Activated CD8-positive, alpha-beta memory T cell treated with anti-CD3 and anti-CD28 coated beads, Interleukin-2, amount 50 U/mL, for 24 hours (primary cell): ENCODE data around the gene KLHL15.

ENCODE experiments used
- DNase-seq: peaks from one replicate; pipeline ENCODE4 v3.0.0-alpha.2; 2020; ENCODE audit errors: extremely low read depth

KLHL15 gene

DNA sequence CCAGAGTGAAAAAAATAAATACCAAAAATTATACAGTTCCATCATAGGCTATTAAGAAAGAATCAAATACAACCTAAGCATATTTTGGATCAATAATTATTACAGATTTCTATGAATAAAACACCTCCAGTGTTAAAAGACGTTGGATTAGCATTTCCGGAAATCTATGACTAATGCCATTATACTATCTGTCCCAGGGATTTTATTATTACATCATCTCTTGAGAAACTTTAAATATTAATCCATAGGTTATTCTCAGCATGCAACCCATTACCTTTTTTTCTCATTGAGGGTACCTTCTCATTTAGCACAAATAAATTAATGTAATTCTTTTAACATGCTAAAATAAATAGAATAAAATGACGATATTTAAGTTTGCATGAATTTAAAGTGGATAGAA is 74.6 kb downstream of the KLHL15 start:
- DNase-seq = no peak

DNA sequence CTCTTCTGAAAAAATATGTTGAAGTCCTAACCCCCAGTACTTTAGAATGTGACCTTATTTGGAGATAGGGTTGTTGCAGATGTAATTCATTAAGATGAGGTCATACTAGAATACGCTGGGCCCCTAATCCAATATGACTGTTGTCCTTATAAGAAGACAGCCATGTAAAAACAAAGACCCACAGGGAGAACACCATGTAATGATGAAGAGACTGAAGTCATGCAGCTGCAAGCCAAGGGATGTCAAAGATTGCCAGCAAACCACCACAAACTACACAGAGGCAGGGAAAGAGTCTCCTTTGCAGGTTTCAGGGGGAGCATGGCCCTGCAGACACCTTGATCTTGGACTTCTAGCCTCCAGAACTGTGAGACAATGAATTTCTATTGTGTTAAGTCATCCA is 81.8 kb downstream of the KLHL15 start:
- no peak for DNase-seq

DNA sequence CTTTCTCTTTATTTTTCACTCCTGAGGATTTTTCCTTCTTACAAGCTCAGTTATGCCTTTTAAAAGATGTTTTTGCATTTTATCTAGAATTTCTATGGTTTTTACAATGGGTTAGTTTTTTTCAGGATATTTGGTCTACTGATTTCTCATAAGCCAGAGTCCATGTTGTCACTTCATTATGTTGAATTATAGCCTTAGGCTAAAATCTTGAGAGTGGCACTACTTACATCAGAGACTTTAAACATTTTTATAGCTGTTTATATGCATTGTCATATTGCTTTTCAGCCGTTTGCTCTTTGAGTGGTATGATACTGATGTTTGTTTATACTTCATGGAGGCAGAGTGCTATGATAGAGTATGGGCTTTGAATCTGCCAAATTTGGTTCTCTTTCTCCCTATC is 82.8 kb downstream of the KLHL15 start:
- DNase-seq = no peak

DNA sequence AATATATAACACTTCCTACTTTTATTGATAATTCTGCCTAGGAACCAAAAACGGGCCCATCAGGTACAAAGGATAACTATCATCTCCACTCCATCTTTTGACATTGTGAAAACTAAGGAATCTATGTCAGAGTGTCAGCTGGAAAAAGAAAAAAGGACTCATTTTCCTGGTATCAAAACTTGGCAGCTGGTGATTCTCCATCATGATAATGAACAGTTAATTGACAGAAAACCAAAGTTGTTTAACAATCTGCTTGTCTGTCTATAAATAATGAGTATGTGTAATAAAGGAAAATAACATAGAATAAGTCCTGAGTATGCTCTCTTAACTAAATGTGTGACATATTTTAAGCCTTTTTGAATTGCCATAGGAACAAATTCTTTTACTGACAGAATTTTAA is 87.8 kb downstream of the KLHL15 start:
- no peak for DNase-seq

DNA sequence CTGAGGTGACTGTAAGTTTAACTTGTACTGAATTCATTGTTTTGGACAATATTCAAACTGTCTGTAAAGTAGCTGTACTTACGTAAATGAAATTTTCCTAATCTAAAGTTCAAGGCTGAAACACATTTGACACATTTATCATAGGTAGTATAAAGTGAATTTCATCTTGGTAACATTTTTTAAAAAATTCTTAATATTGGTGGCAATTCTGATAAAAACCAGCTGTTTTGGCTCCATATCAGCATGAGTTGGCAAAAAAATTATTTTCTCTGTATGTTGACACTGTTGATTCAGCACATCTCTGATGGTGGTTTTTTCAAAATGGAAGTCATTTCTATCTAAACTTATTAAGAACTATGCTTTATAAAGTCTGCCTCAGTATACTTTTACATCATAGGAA is 88.3 kb downstream of the KLHL15 start:
- DNase-seq = no peak

DNA sequence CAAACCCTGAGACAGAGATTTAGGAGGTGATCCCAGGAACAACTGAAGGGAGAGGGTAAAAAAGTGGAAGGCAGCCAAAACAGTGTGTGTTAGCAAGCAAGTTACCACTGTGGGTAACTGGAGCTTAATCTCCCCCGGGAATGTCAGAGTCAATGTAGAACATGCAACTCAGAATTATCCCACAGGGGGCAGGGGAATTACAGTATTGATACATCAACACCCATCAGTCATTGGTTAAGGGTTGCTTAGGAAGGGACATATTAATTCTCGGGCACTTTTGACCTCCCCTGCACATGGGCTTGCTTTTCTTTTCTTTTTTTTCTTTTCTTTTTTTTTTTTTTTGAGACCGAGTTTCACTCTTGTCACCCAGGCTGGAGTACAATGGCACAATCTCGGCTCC is 89.9 kb downstream of the KLHL15 start:
- no peak for DNase-seq

- DNase-seq = no peak
Measured at GRCh38 chrX:23936180-23936579, 90.8 kb downstream of the KLHL15 start.

- no peak for DNase-seq
Measured at GRCh38 chrX:23935106-23935505, 91.9 kb downstream of the KLHL15 start.
